Cerebellar cortex (tissue), 1 donor: Measurements from ENCODE around the gene SMPDL3B.

Source experiments
- DNase-seq: peaks from one replicate; pipeline ENCODE4 v3.0.0-alpha.2; 2015; ENCODE audit warnings: low spot score

The SMPDL3B gene

GRCh38 chr1:27940870-27941560 is 6.2 kb downstream of the SMPDL3B start:
- no peak for DNase-seq

DNA sequence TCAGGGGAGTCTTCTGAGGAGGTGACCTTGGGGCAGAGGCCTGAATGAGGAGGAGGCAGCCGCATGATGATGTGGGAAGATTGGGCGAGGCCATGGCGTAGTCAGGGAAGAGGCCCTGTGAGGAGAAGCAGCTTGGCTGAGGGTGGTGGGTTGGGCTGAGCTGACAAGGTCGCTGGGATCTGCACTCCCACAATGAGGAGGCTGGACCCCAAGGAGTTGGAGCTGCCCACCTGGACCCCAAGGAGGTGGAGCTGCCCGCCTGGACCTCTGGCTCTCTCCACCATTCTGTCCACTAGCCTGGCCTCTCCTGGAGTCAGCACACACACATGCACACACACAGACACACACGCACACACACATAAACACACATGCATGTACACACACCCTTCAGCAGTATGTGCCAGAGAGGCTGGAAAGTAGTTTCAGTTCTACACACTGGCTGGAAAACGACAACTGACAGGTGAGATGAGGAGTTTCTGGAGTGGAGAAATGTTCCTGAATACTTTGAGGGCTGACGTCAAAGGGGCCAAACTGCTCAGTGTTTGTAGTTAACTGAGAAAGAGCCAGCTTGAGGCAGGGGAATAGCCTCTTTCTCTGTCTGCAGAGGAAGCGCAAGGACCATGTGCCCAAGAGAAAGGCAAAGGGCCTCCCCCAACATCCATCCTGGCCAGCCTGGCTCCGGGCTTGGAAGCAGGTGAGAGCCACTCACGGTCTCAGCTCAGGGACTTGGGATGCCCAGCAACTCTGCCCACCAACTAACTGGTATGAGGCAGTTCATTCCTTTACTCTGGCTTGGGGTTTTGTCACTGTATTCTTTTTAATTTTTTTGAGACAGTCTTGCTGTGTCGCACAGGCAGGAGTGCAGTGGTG is 7.1 kb downstream of the SMPDL3B start:
- no peak for DNase-seq

DNA sequence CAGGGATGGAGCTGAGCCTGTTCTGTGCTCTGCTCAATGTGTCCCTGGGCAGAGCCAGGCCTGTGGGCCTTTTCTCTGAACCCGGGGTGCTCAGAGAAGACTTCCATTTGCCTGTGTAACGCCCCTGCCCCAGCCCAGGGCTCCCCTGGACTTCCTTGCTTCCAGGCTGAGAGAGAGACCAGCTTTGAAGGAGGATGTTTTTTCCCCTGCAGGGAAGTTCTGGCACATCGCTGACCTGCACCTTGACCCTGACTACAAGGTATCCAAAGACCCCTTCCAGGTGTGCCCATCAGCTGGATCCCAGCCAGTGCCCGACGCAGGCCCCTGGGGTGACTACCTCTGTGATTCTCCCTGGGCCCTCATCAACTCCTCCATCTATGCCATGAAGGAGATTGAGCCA is 10.2 kb downstream of the SMPDL3B start:
- no peak for DNase-seq

GRCh38 chr1:27949027-27949426 is 14.2 kb downstream of the SMPDL3B start:
- no peak for DNase-seq

DNA sequence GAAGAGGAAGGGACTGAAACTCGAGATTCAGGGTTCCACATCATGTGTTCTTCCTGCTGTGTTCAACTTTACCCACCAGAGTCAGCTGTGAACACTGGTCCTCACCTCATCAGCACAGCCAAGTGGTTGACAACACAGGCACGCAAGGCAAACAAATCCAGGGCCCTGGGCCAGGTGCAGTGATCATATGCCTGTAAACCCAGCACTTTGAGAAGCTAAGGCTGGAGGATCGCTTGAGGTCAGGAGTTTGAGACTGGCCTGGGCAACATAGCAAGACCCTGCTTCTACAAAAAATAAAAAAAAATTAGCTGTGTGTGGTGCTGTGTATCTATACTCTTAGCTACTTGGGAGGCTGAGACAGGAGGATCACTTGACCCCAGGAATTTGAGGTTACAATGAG is 16.6 kb downstream of the SMPDL3B start:
- no peak for DNase-seq

DNA sequence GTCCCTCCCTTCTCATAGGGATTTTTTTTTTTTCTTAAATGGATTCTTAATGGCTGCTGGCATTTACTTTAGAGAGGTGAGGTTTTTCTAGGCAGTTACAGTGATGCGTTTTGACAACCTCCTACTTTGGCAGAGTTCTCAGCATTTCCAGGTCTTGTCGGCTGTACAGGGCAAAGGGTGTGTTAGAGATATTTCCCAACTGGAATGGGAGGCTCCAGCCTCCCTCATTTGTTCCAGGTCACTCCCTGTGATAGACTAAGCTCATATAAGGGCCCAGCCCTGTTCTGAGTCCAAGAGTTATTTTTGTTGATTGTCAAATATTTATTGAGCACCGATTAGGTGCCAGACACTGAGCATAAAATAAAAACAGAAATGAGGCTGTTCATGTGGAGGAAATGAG is 17.3 kb downstream of the SMPDL3B start:
- DNase-seq, result no peak

GRCh38 chr1:27954186-27954585 is 19.4 kb downstream of the SMPDL3B start:
- no peak for DNase-seq

DNA sequence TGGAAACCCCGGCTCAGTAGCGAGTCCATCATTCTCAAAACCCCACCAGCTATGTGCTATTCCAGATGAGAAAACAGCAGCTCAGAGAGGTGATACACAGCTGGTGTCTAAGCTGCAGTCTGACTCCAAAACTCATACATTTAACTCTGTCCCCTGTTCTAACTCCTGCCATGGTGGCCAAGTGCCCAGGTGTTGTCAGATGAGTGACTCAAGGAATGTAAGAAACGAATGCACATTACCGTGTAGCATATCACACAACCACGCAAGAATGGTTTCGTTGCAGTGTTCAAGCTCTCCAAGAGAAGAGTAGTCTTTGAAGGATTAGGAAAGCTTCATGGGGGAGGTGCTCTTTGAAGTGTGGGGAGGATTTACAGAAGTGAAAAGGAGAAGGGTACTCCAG is 20.3 kb downstream of the SMPDL3B start:
- no peak for DNase-seq

GRCh38 chr1:27956761-27957160 is 22.0 kb downstream of the SMPDL3B start:
- DNase-seq, result no peak

GRCh38 chr1:27957655-27958054 is 22.9 kb downstream of the SMPDL3B start:
- no peak for DNase-seq

DNA sequence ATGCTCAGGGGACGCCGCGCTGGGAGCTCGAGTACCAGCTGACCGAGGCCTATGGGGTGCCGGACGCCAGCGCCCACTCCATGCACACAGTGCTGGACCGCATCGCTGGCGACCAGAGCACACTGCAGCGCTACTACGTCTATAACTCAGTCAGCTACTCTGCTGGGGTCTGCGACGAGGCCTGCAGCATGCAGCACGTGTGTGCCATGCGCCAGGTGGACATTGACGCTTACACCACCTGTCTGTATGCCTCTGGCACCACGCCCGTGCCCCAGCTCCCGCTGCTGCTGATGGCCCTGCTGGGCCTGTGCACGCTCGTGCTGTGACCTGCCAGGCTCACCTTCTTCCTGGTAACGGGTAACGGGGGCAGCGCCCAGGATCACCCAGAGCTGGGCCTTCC is 23.7 kb downstream of the SMPDL3B start:
- no peak for DNase-seq

GRCh38 chr1:27959792-27960603 is 25.2 kb downstream of the SMPDL3B start, which contains the start of gene XKR8:
TSS of gene XKR8 (plus strand) at chr1:27959973. CDS start at chr1:27960070, 97 bp downstream.
- DNase-seq, result peak; percentile 65

DNA sequence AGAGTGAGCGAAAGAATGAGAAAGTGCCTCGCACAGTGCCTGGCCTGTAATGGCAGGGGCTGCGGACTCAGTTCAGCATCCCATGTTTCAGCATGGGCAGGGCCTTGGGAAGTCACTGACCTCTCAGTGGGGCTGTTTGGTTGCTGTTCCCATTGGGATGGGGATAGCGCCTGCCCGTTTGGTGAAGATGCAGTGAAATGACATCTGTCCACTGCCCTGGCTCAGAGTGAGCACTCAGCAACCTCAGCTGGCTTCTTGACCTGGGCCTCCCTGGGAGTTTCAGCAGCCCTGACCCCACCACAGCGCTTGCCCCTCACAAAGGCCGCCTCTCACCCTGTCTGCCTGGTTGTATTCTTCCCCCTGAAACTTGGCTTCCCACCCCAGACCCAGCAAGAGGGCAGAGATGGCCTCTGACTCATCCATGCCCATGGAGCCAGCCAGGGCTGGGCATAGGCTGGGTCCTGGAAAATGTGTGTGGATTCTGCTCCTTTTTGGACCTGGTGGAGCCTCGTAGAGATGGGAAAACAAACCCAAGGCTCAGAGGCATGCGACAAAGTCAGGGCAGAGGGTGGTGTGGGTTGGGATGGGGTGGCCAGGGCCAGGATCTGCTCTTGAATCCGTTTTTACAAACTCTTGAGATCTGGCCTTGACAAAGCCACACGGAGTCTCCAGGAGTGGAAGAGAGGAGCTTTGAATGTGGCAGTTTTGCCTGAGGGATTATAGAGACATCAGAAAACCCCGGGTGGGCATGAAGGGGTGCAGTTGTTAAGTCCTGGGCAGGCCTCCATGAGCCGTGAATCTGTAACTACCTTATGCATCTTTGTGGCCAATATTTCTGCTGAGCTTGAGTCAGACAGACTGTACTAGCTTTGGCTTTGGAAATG is 26.2 kb downstream of the SMPDL3B start:
- DNase-seq, result peak; percentile 22

GRCh38 chr1:27961646-27962221 is 26.9 kb downstream of the SMPDL3B start:
- DNase-seq, result no peak

DNA sequence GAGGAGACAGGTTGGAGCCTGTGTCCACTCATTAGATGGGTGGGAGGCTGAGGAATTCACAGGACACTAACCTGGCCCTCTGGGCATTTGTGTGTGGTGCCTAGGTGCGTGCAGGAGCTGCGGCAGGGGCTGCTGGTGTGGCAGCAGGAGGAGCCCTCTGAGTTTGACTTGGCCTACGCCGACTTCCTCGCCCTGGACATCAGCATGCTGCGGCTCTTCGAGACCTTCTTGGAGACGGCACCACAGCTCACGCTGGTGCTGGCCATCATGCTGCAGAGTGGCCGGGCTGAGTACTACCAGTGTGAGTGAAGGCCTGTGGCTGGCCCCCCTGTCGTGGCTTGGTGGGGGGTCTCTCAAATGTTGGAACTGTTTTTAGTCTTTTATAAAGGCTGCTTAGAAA is 28.6 kb downstream of the SMPDL3B start:
- DNase-seq, result no peak

DNA sequence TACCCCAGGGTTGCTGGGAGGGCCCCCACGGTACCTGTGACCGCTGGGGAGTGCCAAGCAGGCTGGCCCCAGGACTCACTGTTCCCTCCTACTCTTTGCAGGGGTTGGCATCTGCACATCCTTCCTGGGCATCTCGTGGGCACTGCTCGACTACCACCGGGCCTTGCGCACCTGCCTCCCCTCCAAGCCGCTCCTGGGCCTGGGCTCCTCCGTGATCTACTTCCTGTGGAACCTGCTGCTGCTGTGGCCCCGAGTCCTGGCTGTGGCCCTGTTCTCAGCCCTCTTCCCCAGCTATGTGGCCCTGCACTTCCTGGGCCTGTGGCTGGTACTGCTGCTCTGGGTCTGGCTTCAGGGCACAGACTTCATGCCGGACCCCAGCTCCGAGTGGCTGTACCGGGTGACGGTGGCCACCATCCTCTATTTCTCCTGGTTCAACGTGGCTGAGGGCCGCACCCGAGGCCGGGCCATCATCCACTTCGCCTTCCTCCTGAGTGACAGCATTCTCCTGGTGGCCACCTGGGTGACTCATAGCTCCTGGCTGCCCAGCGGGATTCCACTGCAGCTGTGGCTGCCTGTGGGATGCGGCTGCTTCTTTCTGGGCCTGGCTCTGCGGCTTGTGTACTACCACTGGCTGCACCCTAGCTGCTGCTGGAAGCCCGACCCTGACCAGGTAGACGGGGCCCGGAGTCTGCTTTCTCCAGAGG is 31.8 kb downstream of the SMPDL3B start:
- DNase-seq, result no peak

- DNase-seq, result no peak
Measured at GRCh38 chr1:27967106-27967883, 32.5 kb downstream of the SMPDL3B start.

DNA sequence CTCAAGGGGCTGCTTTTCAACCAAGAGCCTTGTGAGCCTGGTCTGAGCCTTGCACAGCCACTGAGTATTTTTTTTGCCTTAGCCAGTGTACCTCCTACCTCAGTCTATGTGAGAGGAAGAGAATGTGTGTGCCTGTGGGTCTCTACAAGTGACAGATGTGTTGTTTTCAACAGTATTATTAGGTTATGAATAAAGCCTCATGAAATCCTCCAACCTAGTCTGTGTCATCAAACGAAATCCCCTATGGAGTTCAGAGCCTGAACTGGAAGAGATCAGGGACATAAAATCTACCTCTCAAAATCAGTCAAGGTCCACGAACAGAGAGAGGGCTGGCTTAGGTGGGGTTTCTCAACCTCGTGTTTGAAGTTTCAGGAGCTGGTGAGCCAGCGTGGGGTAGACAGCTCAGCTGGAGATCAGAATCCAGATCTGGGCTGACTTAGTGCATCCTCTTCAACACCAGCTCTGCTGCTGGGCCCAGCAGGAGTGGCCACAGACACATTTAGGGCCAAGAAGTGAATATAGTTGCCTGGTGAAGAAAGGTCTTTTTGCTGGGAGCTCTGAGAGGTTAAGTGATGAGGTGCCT is 33.2 kb downstream of the SMPDL3B start:
- no peak for DNase-seq

GRCh38 chr1:27968692-27969091 is 33.9 kb downstream of the SMPDL3B start:
- DNase-seq, result no peak
